ENCODE results near the gene ANKRD11. TPM values are rescaled to one million over a fixed set of nuclear protein-coding genes. Genes with fewer than 3 reads are reported as not detected.

ANKRD11 gene
- total RNA-seq, 1 donor from 2014 or later, result 133 TPM

DNA sequence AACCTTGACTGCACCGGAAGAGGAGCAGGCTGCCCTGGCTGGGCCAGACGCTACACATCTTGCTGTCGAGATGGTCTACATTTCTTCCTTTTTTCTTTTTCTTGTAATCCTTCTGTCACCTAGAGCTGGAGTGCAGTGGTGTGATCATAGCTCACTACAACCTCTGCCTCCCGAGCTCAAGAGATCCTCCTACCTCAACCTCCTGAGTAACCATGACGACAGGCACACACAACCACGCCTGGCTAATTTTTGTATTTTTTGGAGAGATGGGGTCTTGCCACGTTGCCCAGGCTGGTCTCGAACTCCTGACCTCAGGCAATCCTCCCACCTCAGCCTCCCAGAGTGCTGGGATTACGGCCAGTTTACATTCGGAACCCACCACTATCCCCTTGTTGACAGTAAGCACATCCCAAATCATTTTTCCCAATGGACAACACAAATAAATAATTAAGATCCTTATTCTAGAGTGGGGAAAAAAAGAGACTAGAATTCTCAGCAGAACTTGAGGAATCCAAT, 79.0 kb downstream of the ANKRD11 start:
- no peaks in the 10 kb centered on the region for H3K27me3 ChIP-seq (ENCODE audit: control insufficient read depth, insufficient read depth, low read length)
- peaks cover 1% of the 10 kb centered on the region for H3K36me3 ChIP-seq (ENCODE audit: control insufficient read depth, insufficient read depth, low read length)
- TF ChIP-seq, protein P1, sequence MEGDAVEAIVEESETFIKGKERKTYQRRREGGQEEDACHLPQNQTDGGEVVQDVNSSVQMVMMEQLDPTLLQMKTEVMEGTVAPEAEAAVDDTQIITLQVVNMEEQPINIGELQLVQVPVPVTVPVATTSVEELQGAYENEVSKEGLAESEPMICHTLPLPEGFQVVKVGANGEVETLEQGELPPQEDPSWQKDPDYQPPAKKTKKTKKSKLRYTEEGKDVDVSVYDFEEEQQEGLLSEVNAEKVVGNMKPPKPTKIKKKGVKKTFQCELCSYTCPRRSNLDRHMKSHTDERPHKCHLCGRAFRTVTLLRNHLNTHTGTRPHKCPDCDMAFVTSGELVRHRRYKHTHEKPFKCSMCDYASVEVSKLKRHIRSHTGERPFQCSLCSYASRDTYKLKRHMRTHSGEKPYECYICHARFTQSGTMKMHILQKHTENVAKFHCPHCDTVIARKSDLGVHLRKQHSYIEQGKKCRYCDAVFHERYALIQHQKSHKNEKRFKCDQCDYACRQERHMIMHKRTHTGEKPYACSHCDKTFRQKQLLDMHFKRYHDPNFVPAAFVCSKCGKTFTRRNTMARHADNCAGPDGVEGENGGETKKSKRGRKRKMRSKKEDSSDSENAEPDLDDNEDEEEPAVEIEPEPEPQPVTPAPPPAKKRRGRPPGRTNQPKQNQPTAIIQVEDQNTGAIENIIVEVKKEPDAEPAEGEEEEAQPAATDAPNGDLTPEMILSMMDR (IDR thresholded peaks at IDR 0.05; ENCODE audit: insufficient read depth, low read length, poor library complexity, severe bottlenecking), result no peak
- DNase-seq (ENCODE audit: low read depth), result no peak
- no peak overlapping the region for H3K4me3 ChIP-seq (ENCODE audit: low read depth, low read length)

- TF ChIP-seq, protein P1 (IDR thresholded peaks at IDR 0.05; ENCODE audit: insufficient read depth, low read length, poor library complexity, severe bottlenecking), result no peak
- Histone ChIP-seq H3K27me3 (ENCODE audit: control insufficient read depth, insufficient read depth, low read length) (no peaks in the 10 kb centered on the region), H3K36me3 (ENCODE audit: control insufficient read depth, insufficient read depth, low read length) (peaks cover 1% of the 10 kb centered on the region), H3K4me3 (ENCODE audit: low read depth, low read length) (no peak overlapping the region)
- DNase-seq (ENCODE audit: low read depth), result peak; percentile 61
Measured at GRCh38 chr16:89410794-89411309, 79.5 kb downstream of the ANKRD11 start.

DNA sequence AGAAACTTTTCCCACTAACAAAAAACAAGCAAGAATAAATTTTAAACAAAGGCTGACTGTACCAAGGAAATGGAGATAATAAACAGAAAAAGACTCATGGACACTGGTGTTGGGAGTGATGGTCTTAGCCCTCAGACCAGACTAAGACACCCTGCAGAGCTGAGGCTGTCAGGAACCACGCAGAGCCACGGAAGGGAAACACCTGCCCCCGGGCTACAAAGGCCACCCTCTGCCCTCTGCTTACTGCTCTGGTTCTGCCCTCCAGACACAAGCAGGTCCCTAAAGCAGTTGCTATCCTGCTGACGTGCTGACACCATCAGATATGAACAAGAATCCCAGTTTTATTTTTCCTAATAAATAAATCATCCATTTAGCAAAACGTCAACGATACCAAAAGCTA, 80.0 kb downstream of the ANKRD11 start:
- Histone ChIP-seq H3K4me3 (ENCODE audit: low read depth, low read length) (no peak overlapping the region), H3K36me3 (ENCODE audit: control insufficient read depth, insufficient read depth, low read length) (peaks cover 1% of the 10 kb centered on the region), H3K27me3 (ENCODE audit: control insufficient read depth, insufficient read depth, low read length) (no peaks in the 10 kb centered on the region)
- TF ChIP-seq, protein P1 (IDR thresholded peaks at IDR 0.05; ENCODE audit: insufficient read depth, low read length, poor library complexity, severe bottlenecking), result no peak
- DNase-seq (ENCODE audit: low read depth), result no peak

DNA sequence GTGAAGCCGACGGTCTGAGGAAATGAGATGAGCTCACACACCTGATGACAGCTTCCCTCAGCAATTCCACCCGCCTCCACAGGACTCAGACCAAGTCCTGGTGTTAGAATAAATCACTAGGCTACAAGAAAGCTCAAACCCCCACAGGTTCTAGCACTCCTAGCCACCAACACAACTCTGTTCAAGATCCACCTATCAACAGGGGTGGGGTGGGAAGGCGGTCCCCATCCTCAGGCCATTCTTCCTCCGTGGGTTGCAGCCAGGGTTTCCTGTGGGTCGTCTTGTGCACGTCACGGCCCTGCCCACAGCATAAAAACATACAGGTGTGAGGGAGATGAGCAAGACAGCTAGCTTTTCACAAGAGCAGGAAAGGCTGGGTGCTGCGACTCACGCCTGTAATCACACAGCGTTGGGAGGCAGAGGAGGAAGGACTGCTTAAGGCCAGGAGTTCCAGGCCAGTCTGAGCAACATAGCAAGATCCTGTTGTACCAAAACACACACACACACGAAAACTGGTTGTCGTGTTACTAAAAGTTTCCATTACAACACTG, 81.1 kb downstream of the ANKRD11 start:
- Histone ChIP-seq H3K27me3 (ENCODE audit: control insufficient read depth, insufficient read depth, low read length) (no peaks in the 10 kb centered on the region), H3K4me3 (ENCODE audit: low read depth, low read length) (no peak overlapping the region), H3K36me3 (ENCODE audit: control insufficient read depth, insufficient read depth, low read length) (peaks cover 1% of the 10 kb centered on the region)
- DNase-seq (ENCODE audit: low read depth), result no peak
- TF ChIP-seq, protein P1 (IDR thresholded peaks at IDR 0.05; ENCODE audit: insufficient read depth, low read length, poor library complexity, severe bottlenecking), result no peak

GRCh38 chr16:89408315-89408714, 82.0 kb downstream of the ANKRD11 start:
- Histone ChIP-seq H3K27me3 (ENCODE audit: control insufficient read depth, insufficient read depth, low read length) (no peaks in the 10 kb centered on the region), H3K4me3 (ENCODE audit: low read depth, low read length) (no peak overlapping the region), H3K36me3 (ENCODE audit: control insufficient read depth, insufficient read depth, low read length) (peaks cover 1% of the 10 kb centered on the region)
- TF ChIP-seq, protein P1 (IDR thresholded peaks at IDR 0.05; ENCODE audit: insufficient read depth, low read length, poor library complexity, severe bottlenecking), result no peak
- no peak for DNase-seq (ENCODE audit: low read depth)

- Histone ChIP-seq H3K27me3 (ENCODE audit: control insufficient read depth, insufficient read depth, low read length) (no peaks in the 10 kb centered on the region), H3K4me3 (ENCODE audit: low read depth, low read length) (no peak overlapping the region), H3K36me3 (ENCODE audit: control insufficient read depth, insufficient read depth, low read length) (peaks cover 1% of the 10 kb centered on the region)
- DNase-seq (ENCODE audit: low read depth), result no peak
- TF ChIP-seq, protein P1 (IDR thresholded peaks at IDR 0.05; ENCODE audit: insufficient read depth, low read length, poor library complexity, severe bottlenecking), result no peak
Measured at GRCh38 chr16:89407925-89408300, 82.4 kb downstream of the ANKRD11 start.

Measured in kidney epithelial cell (primary cell).